Stimulated activated CD8-positive, alpha-beta memory T cell treated with anti-CD3 and anti-CD28 coated beads, Interleukin-7, amount 100 ng/mL, for 48 hours (primary cell): ENCODE data around the gene GLI3.

Experiments used
- DNase-seq, 2 donors: peaks; one replicate each; pipeline ENCODE4 v3.0.0-alpha.2; 2020; ENCODE audit warnings: low read depth in 1 of 2; ENCODE audit errors: extremely low read depth in 1 of 2

Gene GLI3

GRCh38 chr7:42144604-42145003 is 92.4 kb downstream of the GLI3 start:
- DNase-seq: no peak

- no peak for DNase-seq
These were observed 93.1 kb downstream of the GLI3 start for GRCh38 chr7:42143711-42144600.

GRCh38 chr7:42142089-42142488 is 94.9 kb downstream of the GLI3 start:
- DNase-seq: no peak

GRCh38 chr7:42139751-42140150 is 97.3 kb downstream of the GLI3 start:
- no peak for DNase-seq

- DNase-seq: no peak
These were observed 98.3 kb downstream of the GLI3 start for GRCh38 chr7:42138691-42139090.

- no peak for DNase-seq
These were observed 99.1 kb downstream of the GLI3 start for GRCh38 chr7:42137941-42138340.

- no peak for DNase-seq
These were observed 99.6 kb downstream of the GLI3 start for GRCh38 chr7:42137431-42137830.

- DNase-seq: no peak
These were observed 101.3 kb downstream of the GLI3 start for GRCh38 chr7:42135728-42136127.

- DNase-seq: no peak
These were observed 102.6 kb downstream of the GLI3 start for GRCh38 chr7:42134276-42134876.

GRCh38 chr7:42133321-42133720 is 103.7 kb downstream of the GLI3 start:
- no peak for DNase-seq

GRCh38 chr7:42128703-42129102 is 108.3 kb downstream of the GLI3 start:
- DNase-seq: no peak

GRCh38 chr7:42127232-42127622 is 109.8 kb downstream of the GLI3 start:
- no peak for DNase-seq

GRCh38 chr7:42126475-42127231 is 110.4 kb downstream of the GLI3 start:
- DNase-seq: no peak

- no peak for DNase-seq
These were observed 111.7 kb downstream of the GLI3 start for GRCh38 chr7:42125321-42125720.

GRCh38 chr7:42123716-42124115 is 113.3 kb downstream of the GLI3 start:
- DNase-seq: no peak

GRCh38 chr7:42120191-42120590 is 116.8 kb downstream of the GLI3 start:
- no peak for DNase-seq

- DNase-seq: no peak
These were observed 119.8 kb downstream of the GLI3 start for GRCh38 chr7:42117201-42117600.

GRCh38 chr7:42115795-42116194 is 121.2 kb downstream of the GLI3 start:
- no peak for DNase-seq

- DNase-seq: no peak
These were observed 126.7 kb downstream of the GLI3 start for GRCh38 chr7:42110333-42110732.

- no peak for DNase-seq
These were observed 128.0 kb downstream of the GLI3 start for GRCh38 chr7:42108803-42109528.
